Activated T-helper 1 cell treated with Interleukin-2 at 50 U/mL for 16 hours (primary cell): Measurements from ENCODE around the gene NOX4.
"Not testable (repeated sequence)": the region's sequence is repeated elsewhere in the genome, so short reads cannot be mapped to it uniquely, and the experiment has no call there.

ENCODE experiments used
- DNase-seq: peaks from one replicate; pipeline ENCODE4 v3.0.0-alpha.2; 2020; ENCODE audit warnings: low read depth

The NOX4 gene

DNA sequence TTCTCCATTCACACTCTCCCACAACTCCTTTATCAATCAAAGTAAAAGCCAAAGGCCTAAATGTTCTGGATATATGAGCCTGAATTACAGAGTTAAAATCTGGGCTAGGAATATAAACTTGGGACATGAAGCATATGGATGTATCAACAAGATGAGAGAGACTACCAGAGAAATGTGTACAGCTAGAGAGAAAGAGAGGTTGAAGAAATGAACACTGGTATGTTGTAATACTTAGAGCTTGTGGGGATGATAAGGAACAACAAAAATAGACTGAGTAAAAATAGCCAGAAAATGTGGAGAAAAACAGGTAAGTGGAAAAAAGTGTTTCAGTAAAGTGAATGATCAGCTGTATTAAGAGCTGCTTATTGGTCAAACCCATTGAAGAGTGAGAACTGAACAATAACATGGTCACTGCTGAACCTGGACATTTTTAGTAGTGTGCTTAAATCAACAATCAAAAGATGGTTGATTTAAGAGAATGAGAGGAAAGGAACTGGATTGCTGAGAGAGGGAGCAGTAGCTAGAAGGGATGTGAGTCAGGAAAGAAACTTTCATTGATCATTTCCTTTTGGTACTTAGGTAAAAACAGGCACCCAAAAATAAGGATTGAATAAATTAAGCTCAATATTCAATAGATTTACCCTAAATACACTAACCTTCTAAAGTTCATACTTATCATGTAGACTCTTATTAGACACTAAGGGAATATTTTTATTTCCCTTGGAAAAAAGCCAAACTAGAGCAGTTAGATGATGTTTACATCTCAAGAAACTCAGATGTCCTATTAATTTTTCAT, 111.0 kb downstream of the NOX4 start:
- DNase-seq = not testable (repeated sequence)

DNA sequence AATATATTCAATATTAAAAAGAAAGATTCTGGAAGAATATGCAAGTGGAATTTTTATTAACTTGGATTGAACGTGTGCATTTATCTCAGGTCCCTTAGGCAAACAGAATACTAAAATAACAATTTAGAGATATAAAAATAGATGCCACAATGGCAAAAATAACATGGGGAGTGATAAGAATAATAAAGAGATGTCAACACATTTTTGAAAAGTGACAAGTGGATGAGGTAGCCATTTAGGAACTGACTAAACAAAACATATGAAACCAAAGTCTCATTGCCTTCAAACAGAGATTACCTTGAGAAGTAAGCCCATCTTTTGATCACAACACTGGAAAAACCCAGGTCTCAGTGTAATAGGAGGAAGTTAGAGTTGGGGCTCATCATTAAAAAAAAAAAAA, 112.2 kb downstream of the NOX4 start:
- DNase-seq = not testable (repeated sequence)

- not testable (repeated sequence) for DNase-seq
These were observed 121.8 kb downstream of the NOX4 start for GRCh38 chr11:89369356-89369755.

- not testable (repeated sequence) for DNase-seq
These were observed 126.3 kb downstream of the NOX4 start for GRCh38 chr11:89364856-89365255.

GRCh38 chr11:89361734-89362133, 129.4 kb downstream of the NOX4 start:
- DNase-seq = no peak

DNA sequence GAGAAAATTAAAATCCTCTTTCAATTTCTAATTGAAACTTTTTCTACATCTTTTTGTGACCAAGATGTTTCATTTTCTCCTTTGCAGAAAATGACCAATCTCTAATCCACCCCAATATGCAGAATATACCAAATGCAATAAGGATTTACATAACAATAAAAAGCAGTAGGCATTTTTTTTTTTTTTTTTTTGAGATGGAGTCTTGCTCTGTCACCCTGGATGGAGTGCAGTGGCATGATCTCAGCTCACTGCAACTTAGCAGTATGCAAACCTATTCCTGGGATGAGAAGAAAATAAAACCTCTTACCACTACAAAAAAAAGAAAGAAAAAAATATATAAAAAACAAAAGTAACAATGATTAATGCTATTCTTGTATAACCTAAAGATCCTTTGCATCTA, 132.0 kb downstream of the NOX4 start:
- DNase-seq = not testable (repeated sequence)

GRCh38 chr11:89358761-89359160, 132.4 kb downstream of the NOX4 start:
- no peak for DNase-seq

- no peak for DNase-seq
These were observed 135.5 kb downstream of the NOX4 start for GRCh38 chr11:89355646-89356045.

DNA sequence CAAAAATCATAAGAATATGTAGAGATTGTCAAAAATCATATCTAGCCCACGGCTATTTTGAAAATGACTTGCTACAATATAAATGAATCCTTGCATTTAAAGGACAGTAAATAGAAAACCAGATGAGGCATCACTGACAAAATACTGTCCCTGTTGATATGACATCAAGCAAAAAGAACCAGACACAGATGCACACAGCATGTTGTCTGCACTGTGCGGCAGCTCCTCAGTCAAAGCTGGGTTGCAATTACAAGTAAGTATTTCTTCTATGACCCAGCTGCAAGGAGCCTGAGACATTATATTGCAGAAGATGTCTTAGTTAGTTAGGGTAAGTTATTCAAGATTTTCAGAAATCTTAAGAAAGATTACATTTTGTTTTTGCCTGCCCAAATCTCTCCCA, 136.7 kb downstream of the NOX4 start:
- DNase-seq = not testable (repeated sequence)

GRCh38 chr11:89347071-89347470, 144.1 kb downstream of the NOX4 start:
- no peak for DNase-seq

DNA sequence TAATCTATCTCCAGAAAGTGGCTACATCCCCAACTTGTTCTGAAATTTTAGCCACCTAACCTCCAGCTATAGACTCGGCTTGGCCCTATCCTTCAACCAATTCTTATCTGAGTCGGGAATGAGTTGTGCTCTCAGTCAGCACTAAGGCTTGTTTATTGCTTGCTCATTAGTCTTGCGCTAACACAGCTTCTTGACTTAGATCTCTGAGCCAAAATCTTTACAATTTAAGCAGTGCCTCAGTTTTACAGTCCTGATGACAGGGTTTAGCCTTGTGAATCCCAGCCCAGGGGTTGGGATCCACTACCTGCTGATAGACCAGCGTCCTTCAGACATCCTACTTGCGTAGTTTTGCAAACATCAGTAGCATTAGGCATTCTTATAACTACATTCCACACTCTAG, 144.6 kb downstream of the NOX4 start:
- DNase-seq = no peak

GRCh38 chr11:89342880-89343572, 148.1 kb downstream of the NOX4 start:
- not testable (repeated sequence) for DNase-seq

DNA sequence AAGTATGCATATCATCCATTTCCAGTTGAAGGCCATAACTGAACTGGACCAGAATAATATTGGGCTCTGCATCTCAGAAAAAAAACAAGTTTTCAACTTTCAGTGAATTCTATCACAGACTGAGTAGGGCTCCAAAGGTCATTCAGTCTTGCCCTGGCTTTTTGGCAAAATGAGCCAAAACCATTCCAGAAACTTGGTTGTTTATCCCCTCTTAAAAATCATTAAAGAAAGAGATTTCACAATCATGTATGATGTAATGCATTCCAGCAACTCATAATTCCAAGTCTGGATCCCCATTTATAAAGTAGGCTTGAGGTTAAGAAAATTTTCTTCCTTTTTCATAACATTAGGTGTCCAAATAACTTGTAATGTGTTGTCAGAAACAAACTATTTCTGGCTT, 150.7 kb downstream of the NOX4 start:
- not testable (repeated sequence) for DNase-seq

GRCh38 chr11:89338073-89338472, 153.1 kb downstream of the NOX4 start:
- DNase-seq = not testable (repeated sequence)

DNA sequence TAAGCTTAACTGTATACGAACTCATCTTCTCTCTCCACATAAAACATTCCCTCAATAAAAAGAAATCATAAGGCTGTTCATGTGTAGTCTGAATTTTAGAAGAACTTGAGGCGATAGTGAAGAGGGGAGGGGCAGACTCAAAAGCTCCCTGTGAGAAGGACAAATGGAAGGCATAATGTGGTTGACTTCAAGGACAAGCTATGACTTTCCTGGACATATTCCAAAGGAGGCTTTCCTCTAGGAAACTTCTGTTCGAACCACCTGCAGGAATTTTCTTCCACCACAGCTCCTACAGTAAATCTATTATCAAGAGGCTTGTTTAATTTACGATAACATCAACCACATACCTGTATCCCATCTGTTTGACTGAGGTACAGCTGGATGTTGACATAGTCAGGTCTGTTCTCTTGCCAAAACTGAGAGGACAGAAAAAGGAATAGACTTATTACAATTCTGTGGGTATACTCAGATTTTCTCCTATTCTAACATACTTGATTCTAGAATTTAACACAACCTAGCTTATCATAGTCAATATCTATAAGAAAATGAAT, 154.0 kb downstream of the NOX4 start:
- not testable (repeated sequence) for DNase-seq

DNA sequence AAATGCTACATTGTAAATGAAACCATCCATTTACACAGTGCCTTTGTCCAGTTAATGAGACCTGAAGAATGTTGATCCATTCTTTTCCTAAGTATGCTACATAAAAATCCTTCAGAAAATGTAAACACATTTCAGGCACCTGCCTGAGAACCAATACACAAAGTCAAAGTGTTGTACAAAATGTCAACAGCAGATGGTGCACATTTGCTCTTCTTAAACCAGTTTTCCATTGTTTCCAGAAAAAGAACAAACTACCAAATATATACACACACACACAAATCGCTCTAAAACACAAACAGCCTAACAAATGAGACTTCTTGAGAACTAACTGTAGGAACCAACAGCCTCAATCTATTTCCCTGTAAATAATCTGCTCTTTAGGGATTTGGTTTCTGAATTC, 157.5 kb downstream of the NOX4 start:
- DNase-seq = not testable (repeated sequence)

GRCh38 chr11:89331940-89332339, 159.2 kb downstream of the NOX4 start:
- not testable (repeated sequence) for DNase-seq

- DNase-seq = no peak
These were observed 163.3 kb downstream of the NOX4 start for GRCh38 chr11:89327885-89328284.

- DNase-seq = no peak
These were observed 169.8 kb downstream of the NOX4 start for GRCh38 chr11:89321401-89321800.

- not testable (repeated sequence) for DNase-seq
These were observed 180.6 kb downstream of the NOX4 start for GRCh38 chr11:89310607-89311006.

- DNase-seq = not testable (repeated sequence)
These were observed 181.7 kb downstream of the NOX4 start for GRCh38 chr11:89309321-89309985.

- not testable (repeated sequence) for DNase-seq
These were observed 182.9 kb downstream of the NOX4 start for GRCh38 chr11:89308272-89308671.
